ENCODE results near the gene LARP4B.

LARP4B gene

GRCh38 chr10:931326-932318 lies at the start of gene LARP4B:
Gene LARP4B (minus strand): TSS chr10:931705. CDS start chr10:885721, 45,984 bp downstream.
- peak; percentile 84 to 90 for DNase-seq

- no peak for DNase-seq
Observed at GRCh38 chr10:980468-981093, 49.1 kb upstream of the LARP4B start.

- DNase-seq, result no peak
Observed at GRCh38 chr10:978826-979421, 47.4 kb upstream of the LARP4B start.

GRCh38 chr10:976316-976715 lies 44.8 kb upstream of the LARP4B start:
- no peak for DNase-seq

- DNase-seq, result no peak
Observed at GRCh38 chr10:974785-975074, 43.2 kb upstream of the LARP4B start.

- DNase-seq, result no peak
Observed at GRCh38 chr10:974038-974784, 42.7 kb upstream of the LARP4B start.

GRCh38 chr10:972763-973162 lies 41.3 kb upstream of the LARP4B start:
- no peak for DNase-seq

- DNase-seq, result no peak
Observed at GRCh38 chr10:971613-972012, 40.1 kb upstream of the LARP4B start.

GRCh38 chr10:971150-971542 lies 39.6 kb upstream of the LARP4B start:
- DNase-seq, result no peak

- no peak for DNase-seq
Observed at GRCh38 chr10:970311-971149, 39.0 kb upstream of the LARP4B start.

GRCh38 chr10:969473-970150 lies 38.1 kb upstream of the LARP4B start:
- no peak for DNase-seq

- no peak for DNase-seq
Observed at GRCh38 chr10:968546-969199, 37.2 kb upstream of the LARP4B start.

- DNase-seq, result no peak
Observed at GRCh38 chr10:966466-967235, 35.1 kb upstream of the LARP4B start.

- DNase-seq, result no peak
Observed at GRCh38 chr10:964988-965417, 33.5 kb upstream of the LARP4B start.

GRCh38 chr10:964321-964987 lies 32.9 kb upstream of the LARP4B start:
- DNase-seq, result no peak

GRCh38 chr10:963655-964054 lies 32.1 kb upstream of the LARP4B start:
- DNase-seq, result no peak

GRCh38 chr10:963186-963585 lies 31.7 kb upstream of the LARP4B start:
- DNase-seq, result no peak

- DNase-seq, result no peak
Observed at GRCh38 chr10:962342-962741, 30.8 kb upstream of the LARP4B start.

- no peak for DNase-seq
Observed at GRCh38 chr10:958856-959255, 27.4 kb upstream of the LARP4B start.

GRCh38 chr10:958106-958505 lies 26.6 kb upstream of the LARP4B start:
- no peak for DNase-seq

Measured in SW 1271 (cell line).